UCSD-AML1 (cell line): ENCODE results near the gene ZNF57.
"Not testable (repeated sequence)": the region's sequence is repeated elsewhere in the genome, so short reads cannot be mapped to it uniquely, and the experiment has no call there.

ENCODE experiments used
- DNase-seq: peaks from one replicate; lab custom pipeline; 2025; ENCODE audit not compliant: unreplicated experiment; lab: John Stamatoyannopoulos, UW

ZNF57 gene

GRCh38 chr19:2890531-2890930 is 10.2 kb upstream of the ZNF57 start:
- not testable (repeated sequence) for DNase-seq

- DNase-seq: no peak
Measured at GRCh38 chr19:2896694-2897093, 4.0 kb upstream of the ZNF57 start.

- no peak for DNase-seq
Measured at GRCh38 chr19:2902590-2903218, 2.0 kb downstream of the ZNF57 start.

GRCh38 chr19:2903326-2903725 is 2.6 kb downstream of the ZNF57 start:
- DNase-seq: not testable (repeated sequence)

- DNase-seq: no peak
Measured at GRCh38 chr19:2905918-2906519, 5.3 kb downstream of the ZNF57 start.

- no peak for DNase-seq
Measured at GRCh38 chr19:2906631-2907195, 6.0 kb downstream of the ZNF57 start.

- DNase-seq: no peak
Measured at GRCh38 chr19:2912306-2912705, 11.6 kb downstream of the ZNF57 start.

- no peak for DNase-seq
Measured at GRCh38 chr19:2917275-2918184, 16.8 kb downstream of the ZNF57 start.

- DNase-seq: no peak
Measured at GRCh38 chr19:2922987-2923386, 22.3 kb downstream of the ZNF57 start.

- DNase-seq: no peak
Measured at GRCh38 chr19:2923510-2923909, 22.8 kb downstream of the ZNF57 start.

- no peak for DNase-seq
Measured at GRCh38 chr19:2926341-2927031, 25.8 kb downstream of the ZNF57 start.

GRCh38 chr19:2927032-2927430 is 26.3 kb downstream of the ZNF57 start:
- DNase-seq: no peak

GRCh38 chr19:2933490-2933910 is 32.8 kb downstream of the ZNF57 start:
- no peak for DNase-seq

GRCh38 chr19:2935863-2936262 is 35.1 kb downstream of the ZNF57 start:
- not testable (repeated sequence) for DNase-seq

- DNase-seq: no peak
Measured at GRCh38 chr19:2942928-2943640, 42.4 kb downstream of the ZNF57 start.

GRCh38 chr19:2944403-2944774 is 43.7 kb downstream of the ZNF57 start:
- no peak for DNase-seq

GRCh38 chr19:2944775-2945574 is 44.2 kb downstream of the ZNF57 start, which contains the start of gene ZNF77:
Gene ZNF77, minus strand, starts transcription at chr19:2944971. Its CDS starts 131 bp downstream, at chr19:2944840.
- DNase-seq: peak; percentile 97

- no peak for DNase-seq
Measured at GRCh38 chr19:2945575-2946184, 45.0 kb downstream of the ZNF57 start.

GRCh38 chr19:2949939-2950285 is 49.2 kb downstream of the ZNF57 start:
- peak; percentile 86 for DNase-seq
